Activated gamma-delta T cell treated with anti-CD3 and anti-CD28 coated beads, Interleukin-2, amount 50 U/mL, for 16 hours (primary cell): ENCODE results near the gene CD177.
"Not testable (repeated sequence)": the region's sequence is repeated elsewhere in the genome, so short reads cannot be mapped to it uniquely, and the experiment has no call there.

Experiments used
- DNase-seq: peaks from one replicate; pipeline ENCODE4 v3.0.0-alpha.2; 2020; ENCODE audit warnings: low read depth

Gene CD177

GRCh38 chr19:43380771-43381386 is 27.4 kb downstream of the CD177 start:
- DNase-seq = no peak

- DNase-seq = not testable (repeated sequence)
Measured at GRCh38 chr19:43382586-43383216, 29.2 kb downstream of the CD177 start.

DNA sequence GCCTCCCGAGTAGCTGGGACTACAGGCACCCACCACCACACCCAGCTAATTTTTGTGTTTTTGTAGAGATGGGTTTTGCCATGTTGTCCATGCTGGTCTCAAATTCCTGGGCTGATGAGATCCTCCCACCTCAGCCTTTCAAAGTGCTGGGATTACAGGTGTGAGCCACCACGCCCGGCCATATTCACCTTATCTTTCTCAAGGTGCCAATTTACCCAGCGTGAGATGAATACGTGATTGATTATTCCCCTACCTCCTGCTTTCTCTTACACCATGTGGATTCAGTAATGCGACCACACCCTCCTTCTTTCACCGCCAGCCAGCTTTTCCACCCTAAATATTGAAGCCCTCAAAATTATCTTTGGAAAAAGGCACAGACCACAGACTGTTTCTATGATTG is 29.8 kb downstream of the CD177 start:
- DNase-seq = not testable (repeated sequence)

- not testable (repeated sequence) for DNase-seq
Measured at GRCh38 chr19:43383759-43384158, 30.3 kb downstream of the CD177 start.

DNA sequence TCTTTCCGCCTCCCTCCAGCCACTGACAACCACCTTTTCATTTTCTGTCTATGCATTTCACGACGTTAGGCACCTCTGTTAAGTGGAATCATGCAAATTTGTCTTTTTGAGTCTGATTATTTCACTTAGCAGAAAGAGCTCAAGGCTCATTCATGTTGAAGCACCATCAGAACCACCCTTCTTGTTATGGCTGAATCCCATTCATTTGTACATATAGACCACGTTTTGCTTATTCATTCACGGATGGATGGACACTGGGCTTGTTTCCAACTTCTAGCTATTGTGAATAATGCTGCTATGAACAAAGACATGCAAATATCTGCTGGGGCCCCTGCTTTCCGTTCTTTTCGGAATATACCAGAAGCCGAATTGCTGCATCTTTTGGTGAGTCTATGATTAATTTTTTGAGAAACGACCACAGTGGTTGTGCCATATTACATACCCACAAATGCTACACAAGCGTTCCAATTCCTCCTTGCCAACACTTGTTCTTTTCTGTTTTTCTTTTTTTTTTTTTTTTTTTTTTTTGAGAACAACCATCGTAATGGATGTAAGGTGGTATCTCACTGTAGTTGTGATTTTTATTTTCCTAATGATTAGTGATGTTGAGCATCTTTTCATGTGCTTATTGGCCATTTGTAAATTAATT is 37.5 kb downstream of the CD177 start:
- not testable (repeated sequence) for DNase-seq

DNA sequence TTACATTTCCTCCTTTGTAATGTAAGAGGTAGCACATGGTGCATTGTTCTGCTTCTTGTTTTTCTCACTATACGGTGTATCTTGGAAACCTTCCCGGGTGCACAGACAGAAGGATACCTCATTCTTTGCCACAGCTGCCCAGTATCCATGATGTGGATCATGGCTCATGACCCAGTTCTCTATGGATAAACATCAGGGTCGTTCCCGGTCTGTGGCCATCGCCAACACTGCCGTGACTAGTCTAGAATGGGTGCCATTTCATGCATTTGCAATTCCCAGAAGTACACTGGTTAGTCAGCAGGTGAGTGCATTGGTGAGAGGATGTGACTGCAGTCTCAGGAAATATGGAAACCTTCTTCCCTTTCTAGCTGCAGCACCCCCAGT is 38.1 kb downstream of the CD177 start:
- not testable (repeated sequence) for DNase-seq

- not testable (repeated sequence) for DNase-seq
Measured at GRCh38 chr19:43393501-43393900, 40.0 kb downstream of the CD177 start.

GRCh38 chr19:43395561-43395960 is 42.1 kb downstream of the CD177 start:
- no peak for DNase-seq

DNA sequence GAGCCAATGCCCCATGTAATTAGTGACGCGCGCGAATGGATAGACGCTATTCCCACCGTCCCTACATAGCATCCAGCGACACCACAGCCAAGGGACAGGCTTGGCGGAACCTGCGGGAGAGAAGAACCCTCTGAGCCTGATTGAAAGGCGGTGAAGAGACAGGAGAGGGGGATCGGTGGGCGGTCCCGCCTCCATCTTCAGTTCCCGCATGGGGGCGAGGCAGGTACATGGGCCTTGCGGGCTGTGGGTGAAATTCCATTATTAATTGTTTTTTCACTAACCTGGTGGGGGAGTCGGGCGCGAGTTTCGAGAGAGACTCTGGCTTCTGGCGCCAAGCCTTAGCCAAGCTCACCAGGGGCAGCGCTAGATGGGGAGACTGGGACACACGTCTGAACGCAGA is 52.8 kb downstream of the CD177 start:
- DNase-seq = no peak

- no peak for DNase-seq
Measured at GRCh38 chr19:43407416-43408005, 54.0 kb downstream of the CD177 start.

DNA sequence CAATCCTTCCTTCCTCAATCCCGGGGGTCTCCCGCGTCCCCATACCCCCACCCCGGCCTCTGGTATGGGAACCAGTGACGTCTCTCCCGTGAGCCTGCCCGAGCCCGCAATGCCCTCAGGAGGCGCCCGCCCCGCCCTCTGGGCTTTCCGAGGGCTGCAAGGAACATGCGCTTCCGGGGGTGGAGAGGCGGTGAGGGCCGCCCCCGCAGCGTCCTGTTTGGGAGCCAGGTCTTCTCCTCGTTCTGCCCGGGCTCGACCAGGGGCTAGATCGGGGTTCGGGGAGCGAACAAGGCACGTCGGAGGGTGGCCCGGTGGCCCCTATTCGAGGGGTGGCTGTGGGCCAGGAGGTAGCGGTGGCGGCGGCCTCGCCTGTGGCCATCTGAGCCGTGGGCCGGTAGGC is 54.6 kb downstream of the CD177 start:
- DNase-seq = no peak

DNA sequence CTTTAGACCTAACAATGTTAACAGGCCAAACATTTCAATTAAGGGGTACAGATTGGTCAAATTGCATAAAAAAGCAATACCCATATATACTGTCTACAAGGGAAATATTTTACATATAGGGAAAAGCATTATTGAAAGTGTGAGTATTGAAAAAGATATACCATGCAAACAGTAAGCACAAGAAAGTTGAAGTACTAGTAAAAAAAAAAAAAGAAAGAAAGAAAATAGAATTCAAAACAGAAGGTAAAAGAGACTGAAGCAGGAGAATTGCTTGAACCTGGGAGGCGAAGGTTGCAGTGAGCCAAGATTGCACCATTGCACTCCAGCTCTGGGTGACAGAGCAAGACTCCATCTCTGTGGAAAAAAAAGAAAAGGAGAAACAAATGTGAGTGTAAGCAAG is 55.9 kb downstream of the CD177 start:
- no peak for DNase-seq

DNA sequence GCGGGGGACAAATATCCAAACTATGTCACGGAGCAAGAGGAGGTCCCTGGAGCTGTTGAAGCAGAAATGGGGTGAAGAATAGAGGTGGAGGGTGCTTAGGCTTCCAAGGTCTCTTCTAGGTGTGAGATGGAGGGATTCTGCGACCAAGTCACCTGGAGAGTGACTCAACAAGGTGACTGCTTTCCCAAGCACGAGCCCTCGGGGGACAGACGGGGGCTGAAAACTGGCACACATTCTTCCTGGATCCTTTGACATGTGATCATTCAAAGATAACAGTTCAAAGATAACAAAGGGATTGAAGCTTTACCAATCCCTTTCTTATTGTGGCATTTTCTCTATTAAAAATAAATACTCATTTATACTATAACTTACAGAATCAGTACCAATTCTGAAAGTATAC is 59.0 kb downstream of the CD177 start:
- DNase-seq = no peak
